ENCODE measurements around the gene MUC3A.

DNA sequence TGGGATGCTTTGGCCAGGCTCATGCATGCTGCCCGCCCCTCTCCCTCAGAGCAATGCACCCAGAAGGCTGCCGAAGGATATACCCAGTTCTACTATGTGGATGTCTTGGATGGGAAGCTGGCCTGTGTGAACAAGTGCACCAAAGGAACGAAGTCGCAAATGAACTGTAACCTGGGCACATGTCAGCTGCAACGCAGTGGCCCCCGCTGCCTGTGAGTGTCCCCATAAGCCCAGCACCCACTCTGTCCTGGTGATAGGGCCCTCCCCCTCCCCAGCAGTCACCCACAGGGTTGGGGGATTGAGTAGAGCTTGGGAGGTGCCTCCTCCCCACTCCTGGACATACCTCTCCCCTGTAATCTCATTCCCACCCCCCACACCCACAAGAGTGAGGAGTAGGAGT is 63.6 kb downstream of the MUC3A start:
- TF ChIP-seq CTCF (IDR thresholded peaks at IDR 0.05) (no peak), POLR2A (IDR thresholded peaks at IDR 0.05) (no peak)
